GM12872 (cell line): ENCODE data around the gene TFEB.

Experiments used
- CTCF ChIP-seq: IDR thresholded peaks from 3 replicates; pipeline ENCODE4 v1.5.1; 2011; ENCODE audit warnings: low read depth, mild to moderate bottlenecking, low read length, moderate library complexity; ENCODE audit not compliant: insufficient read depth

The TFEB gene

GRCh38 chr6:41692080-41692675 is 43.2 kb downstream of the TFEB start:
- no peak for TF ChIP-seq CTCF

DNA sequence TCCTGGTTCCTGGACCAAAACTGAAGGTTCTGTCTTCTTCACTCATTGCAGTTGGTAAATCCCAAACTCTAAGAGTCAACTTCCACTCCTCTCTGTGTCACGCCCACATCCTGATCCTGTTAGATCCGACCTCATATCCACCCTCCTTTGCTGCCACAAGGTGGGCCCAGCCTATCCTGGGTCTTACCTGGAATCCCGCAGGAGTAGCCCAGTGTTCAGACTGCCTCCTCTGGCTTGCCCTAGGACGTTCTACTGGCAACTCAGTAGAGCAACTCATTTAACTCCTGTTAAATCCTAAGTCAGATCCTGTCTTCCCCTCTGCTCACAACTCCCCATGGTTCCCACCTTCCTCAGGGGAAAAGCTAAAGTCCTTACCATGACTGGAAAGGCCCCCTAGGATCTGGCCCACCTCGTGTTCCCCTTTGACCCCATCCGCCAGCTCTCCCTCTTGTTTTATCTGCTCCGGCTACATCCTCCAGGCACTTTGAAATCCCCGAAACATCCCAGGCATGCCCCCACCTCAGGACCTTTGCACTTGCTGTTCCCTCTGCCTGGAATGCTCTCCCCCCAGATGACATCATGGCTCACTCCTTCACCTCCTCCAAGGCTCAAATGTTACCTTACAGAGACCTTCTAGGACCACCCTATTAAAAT is 43.9 kb downstream of the TFEB start:
- TF ChIP-seq CTCF: no peak

DNA sequence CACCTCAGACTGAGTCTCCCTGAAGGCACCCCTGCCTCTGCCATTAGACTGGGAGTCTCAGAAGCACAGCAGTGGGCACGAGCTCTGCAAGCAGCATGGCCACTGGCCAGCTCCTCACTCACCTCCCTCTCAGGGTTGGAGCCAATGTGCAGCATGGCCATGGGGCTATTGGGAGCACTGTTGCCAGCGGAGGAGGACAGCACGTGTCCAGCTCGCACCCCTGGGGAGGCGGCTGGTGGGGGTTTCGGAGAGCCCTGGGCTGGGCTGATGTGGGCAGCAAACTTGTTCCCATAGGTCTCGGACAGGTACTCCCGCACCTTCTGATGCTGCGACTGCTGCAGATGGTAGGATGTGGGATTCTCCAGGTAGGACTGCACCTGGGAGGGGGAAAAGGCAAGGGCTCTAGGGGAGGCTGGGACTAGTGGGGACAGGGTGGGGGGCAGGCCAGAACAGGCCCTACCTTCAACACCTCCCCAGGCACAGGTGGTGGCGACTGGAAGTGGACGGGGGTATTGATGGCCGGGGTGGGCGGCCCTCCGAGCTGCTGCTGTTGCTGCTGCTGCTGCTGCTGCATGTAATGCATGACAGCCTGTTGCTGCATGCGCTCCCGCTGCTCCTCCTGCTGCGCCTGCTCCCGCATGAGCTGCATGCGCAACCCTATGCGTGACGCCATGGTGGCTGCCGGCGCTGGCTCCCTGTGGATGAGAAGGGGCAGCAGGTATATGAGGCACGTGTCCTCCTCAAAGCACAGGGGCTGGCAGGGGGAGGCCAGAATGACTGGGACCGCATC is 44.7 kb downstream of the TFEB start:
- TF ChIP-seq CTCF: no peak

GRCh38 chr6:41689171-41690008 is 46.0 kb downstream of the TFEB start:
- no peak for TF ChIP-seq CTCF

GRCh38 chr6:41688256-41688965 is 47.0 kb downstream of the TFEB start:
- no peak for TF ChIP-seq CTCF

GRCh38 chr6:41687501-41688175 is 47.8 kb downstream of the TFEB start:
- TF ChIP-seq CTCF: no peak
